SK-MEL-5 (cell line): ENCODE results near the gene SOBP. TPM values are rescaled to one million over a fixed set of nuclear protein-coding genes. Genes with fewer than 3 reads are reported as not detected.

Experiments used
- DNase-seq: peaks from one replicate; pipeline ENCODE4 v3.0.0-alpha.2; 2016; ENCODE audit warnings: low read depth, low spot score
- in situ Hi-C: cut with HindIII; loops from 2 replicates; pipeline ENCODE4 v1.10.0; 2016; ENCODE audit warnings: low sequenced_read_pairs, high pct_unique_total_duplicates, low pct_unique_long_range_greater_than_20kb
- total RNA-seq: library from RNA; depleted of rRNA; stranded (reverse); fragments of >200 nt; shearing (Covaris generic); gene quantifications from 2 replicates; pipeline ENCODE4 v1.2.3, GENCODE V29; 2014

The SOBP gene
- total RNA-seq, 1 experiment from 2014 or later, result 2.4 TPM

- in situ Hi-C loops, result no loop called here
These were observed 180.9 kb downstream of the SOBP start for GRCh38 chr6:107670792-107671199.

GRCh38 chr6:107673076-107673494 is 183.2 kb downstream of the SOBP start:
- DNase-seq, result no peak
- in situ Hi-C loops, result no loop called here

More at GRCh38 chr6:107670792-107671199, 180.9 kb downstream of the SOBP start:
- DNase-seq, result peak; percentile 53

GRCh38 chr6:107674995-107675738 is 185.2 kb downstream of the SOBP start:
- in situ Hi-C loops, result no loop called here
- DNase-seq, result peak; percentile 82

- in situ Hi-C loops, result no loop called here
- DNase-seq, result no peak
These were observed 186.1 kb downstream of the SOBP start for GRCh38 chr6:107676042-107676441.

GRCh38 chr6:107677399-107677798 is 187.5 kb downstream of the SOBP start:
- in situ Hi-C loops, result no loop called here
- no peak for DNase-seq

GRCh38 chr6:107679457-107679856 is 189.5 kb downstream of the SOBP start:
- peak; percentile 44 for DNase-seq

GRCh38 chr6:107682721-107683120 is 192.8 kb downstream of the SOBP start:
- DNase-seq, result no peak
- in situ Hi-C loops, result no loop called here

More at GRCh38 chr6:107679457-107679856, 189.5 kb downstream of the SOBP start:
- in situ Hi-C loops, result no loop called here

GRCh38 chr6:107683183-107683582 is 193.3 kb downstream of the SOBP start:
- DNase-seq, result no peak
- in situ Hi-C loops, result no loop called here

- DNase-seq, result no peak
- in situ Hi-C loops, result no loop called here
These were observed 195.1 kb downstream of the SOBP start for GRCh38 chr6:107684996-107685395.

GRCh38 chr6:107689190-107689589 is 199.3 kb downstream of the SOBP start:
- in situ Hi-C loops, result no loop called here
- DNase-seq, result no peak

GRCh38 chr6:107689951-107690642 is 200.2 kb downstream of the SOBP start:
- in situ Hi-C loops, result no loop called here
- no peak for DNase-seq

GRCh38 chr6:107690643-107691061 is 200.7 kb downstream of the SOBP start:
- in situ Hi-C loops, result no loop called here
- DNase-seq, result no peak

- in situ Hi-C loops, result no loop called here
- DNase-seq, result no peak
These were observed 201.3 kb downstream of the SOBP start for GRCh38 chr6:107691062-107691751.

GRCh38 chr6:107692351-107692750 is 202.4 kb downstream of the SOBP start:
- DNase-seq, result no peak
- in situ Hi-C loops, result no loop called here

GRCh38 chr6:107695061-107695720 is 205.3 kb downstream of the SOBP start:
- in situ Hi-C loops, result no loop called here
- no peak for DNase-seq

GRCh38 chr6:107697682-107698081 is 207.8 kb downstream of the SOBP start:
- no peak for DNase-seq
- in situ Hi-C loops, result no loop called here

- in situ Hi-C loops, result no loop called here
- peak; percentile 40 for DNase-seq
These were observed 208.2 kb downstream of the SOBP start for GRCh38 chr6:107698146-107698545.

- DNase-seq, result no peak
- in situ Hi-C loops, result no loop called here
These were observed 209.3 kb downstream of the SOBP start for GRCh38 chr6:107699254-107699653.
